GM18519 (cell line): Measurements from ENCODE around the gene ZNF516.

Experiments
- ATAC-seq: cut with Tn5 transposase; IDR thresholded peaks from one replicate; pipeline ENCODE4 v1.9.1; 2021; ENCODE audit warnings: mild to moderate bottlenecking, moderate library complexity; ENCODE audit not compliant: unreplicated experiment, low FRiP score

ZNF516 gene

GRCh38 chr18:76404345-76404831 is 90.7 kb downstream of the ZNF516 start:
- no peak for ATAC-seq

GRCh38 chr18:76402026-76402990 is 92.7 kb downstream of the ZNF516 start:
- ATAC-seq = no peak

GRCh38 chr18:76401498-76401897 is 93.5 kb downstream of the ZNF516 start:
- no peak for ATAC-seq

GRCh38 chr18:76399613-76400391 is 95.2 kb downstream of the ZNF516 start:
- ATAC-seq = no peak

- peak; percentile 86 for ATAC-seq
Observed at GRCh38 chr18:76398896-76399612, 96.0 kb downstream of the ZNF516 start.

GRCh38 chr18:76398295-76398694 is 96.7 kb downstream of the ZNF516 start:
- ATAC-seq = no peak

- no peak for ATAC-seq
Observed at GRCh38 chr18:76397631-76398030, 97.4 kb downstream of the ZNF516 start.

GRCh38 chr18:76396792-76397191 is 98.2 kb downstream of the ZNF516 start:
- no peak for ATAC-seq

- no peak for ATAC-seq
Observed at GRCh38 chr18:76395609-76396008, 99.4 kb downstream of the ZNF516 start.

GRCh38 chr18:76394780-76395476 is 100.1 kb downstream of the ZNF516 start:
- no peak for ATAC-seq

- no peak for ATAC-seq
Observed at GRCh38 chr18:76392349-76392748, 102.7 kb downstream of the ZNF516 start.

GRCh38 chr18:76391746-76392145 is 103.3 kb downstream of the ZNF516 start:
- no peak for ATAC-seq

GRCh38 chr18:76391038-76391437 is 104.0 kb downstream of the ZNF516 start:
- no peak for ATAC-seq

GRCh38 chr18:76390452-76391035 is 104.5 kb downstream of the ZNF516 start:
- ATAC-seq = no peak

- ATAC-seq = no peak
Observed at GRCh38 chr18:76389716-76390115, 105.3 kb downstream of the ZNF516 start.

GRCh38 chr18:76388891-76389423 is 106.1 kb downstream of the ZNF516 start:
- ATAC-seq = no peak

- no peak for ATAC-seq
Observed at GRCh38 chr18:76388261-76388660, 106.8 kb downstream of the ZNF516 start.

- no peak for ATAC-seq
Observed at GRCh38 chr18:76387608-76388007, 107.4 kb downstream of the ZNF516 start.

GRCh38 chr18:76386886-76387285 is 108.2 kb downstream of the ZNF516 start:
- ATAC-seq = no peak
